Dermis blood vessel endothelial cell (primary cell): Measurements from ENCODE around the gene IFT122. TPM values are rescaled to one million over a fixed set of nuclear protein-coding genes. Genes with fewer than 3 reads are reported as not detected.

Experiments used
- DNase-seq: peaks from one replicate; pipeline ENCODE4 v3.0.0; 2010
- total RNA-seq: library from RNA; depleted of rRNA; stranded (reverse); fragments of >200 nt; gene quantifications from 2 replicates; pipeline ENCODE4 v1.2.3, GENCODE V29; 2014

The IFT122 gene
- total RNA-seq, 1 donor from 2014 or later = 28.4 TPM

- DNase-seq = peak; percentile 36
Measured at GRCh38 chr3:129441215-129441614, 1.2 kb downstream of the IFT122 start.

GRCh38 chr3:129441782-129442181 lies 1.8 kb downstream of the IFT122 start:
- DNase-seq = peak; percentile 82

- no peak for DNase-seq
Measured at GRCh38 chr3:129442486-129442885, 2.5 kb downstream of the IFT122 start.

GRCh38 chr3:129442947-129443346 lies 2.9 kb downstream of the IFT122 start:
- DNase-seq = no peak

GRCh38 chr3:129445471-129445870 lies 5.4 kb downstream of the IFT122 start:
- DNase-seq = peak; percentile 14

GRCh38 chr3:129446926-129447325 lies 6.9 kb downstream of the IFT122 start:
- DNase-seq = no peak

GRCh38 chr3:129448186-129448895 lies 8.3 kb downstream of the IFT122 start:
- DNase-seq = no peak

GRCh38 chr3:129449279-129450115 lies 9.5 kb downstream of the IFT122 start:
- DNase-seq = peak; percentile 67

- DNase-seq = no peak
Measured at GRCh38 chr3:129453732-129454131, 13.7 kb downstream of the IFT122 start.

GRCh38 chr3:129460155-129460554 lies 20.1 kb downstream of the IFT122 start:
- DNase-seq = no peak

GRCh38 chr3:129460572-129460971 lies 20.5 kb downstream of the IFT122 start:
- DNase-seq = no peak

- peak; percentile 8 for DNase-seq
Measured at GRCh38 chr3:129461022-129461421, 21.0 kb downstream of the IFT122 start.

GRCh38 chr3:129461461-129462146 lies 21.6 kb downstream of the IFT122 start:
- no peak for DNase-seq

GRCh38 chr3:129462361-129462968 lies 22.4 kb downstream of the IFT122 start:
- DNase-seq = no peak

GRCh38 chr3:129463094-129463493 lies 23.1 kb downstream of the IFT122 start:
- no peak for DNase-seq

- no peak for DNase-seq
Measured at GRCh38 chr3:129463716-129464115, 23.7 kb downstream of the IFT122 start.

GRCh38 chr3:129467932-129468331 lies 27.9 kb downstream of the IFT122 start:
- no peak for DNase-seq

- peak; percentile 37 for DNase-seq
Measured at GRCh38 chr3:129469026-129469425, 29.0 kb downstream of the IFT122 start.

- DNase-seq = no peak
Measured at GRCh38 chr3:129470861-129471260, 30.8 kb downstream of the IFT122 start.

- DNase-seq = no peak
Measured at GRCh38 chr3:129473067-129473768, 33.2 kb downstream of the IFT122 start.

- no peak for DNase-seq
Measured at GRCh38 chr3:129473769-129474152, 33.7 kb downstream of the IFT122 start.
